ENCODE data around the gene C17orf100.
A peak's percentile ranks its signal among the peaks of the same experiment; 100 is the strongest.

The C17orf100 gene

DNA sequence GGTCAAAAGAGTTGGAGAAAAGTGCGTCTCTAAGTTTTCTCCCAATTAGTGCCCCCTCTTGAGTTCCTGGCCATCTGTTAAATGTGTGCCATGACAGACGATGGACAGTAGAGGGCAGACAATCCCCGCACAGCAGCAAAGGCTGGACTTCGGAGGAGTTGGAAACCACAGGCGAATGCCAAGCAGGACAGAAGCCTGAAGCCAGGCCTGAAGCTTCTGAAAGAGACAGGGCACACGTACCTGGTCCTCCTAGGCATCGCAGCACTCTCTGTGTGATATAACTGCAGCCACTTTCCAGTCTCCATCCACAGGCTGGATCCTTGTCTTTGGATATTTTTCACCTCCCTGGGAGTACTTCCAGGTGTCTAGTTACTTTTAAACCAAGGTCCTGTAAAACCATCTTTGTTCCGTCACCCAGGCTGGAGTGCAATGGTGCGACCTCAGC lies 14.5 kb downstream of the C17orf100 start:
- no peak overlapping the region for H3K4me3 ChIP-seq (ENCODE audit: low read depth, low read length)
- TF ChIP-seq CTCF (IDR thresholded peaks at IDR 0.05; ENCODE audit: low read depth, low read length): peak; percentile 97

- no peak for TF ChIP-seq CTCF (IDR thresholded peaks at IDR 0.05; ENCODE audit: low read depth, low read length)
- no peak overlapping the region for H3K4me3 ChIP-seq (ENCODE audit: low read depth, low read length)
Measured at GRCh38 chr17:6666557-6666956, 15.0 kb downstream of the C17orf100 start.

DNA sequence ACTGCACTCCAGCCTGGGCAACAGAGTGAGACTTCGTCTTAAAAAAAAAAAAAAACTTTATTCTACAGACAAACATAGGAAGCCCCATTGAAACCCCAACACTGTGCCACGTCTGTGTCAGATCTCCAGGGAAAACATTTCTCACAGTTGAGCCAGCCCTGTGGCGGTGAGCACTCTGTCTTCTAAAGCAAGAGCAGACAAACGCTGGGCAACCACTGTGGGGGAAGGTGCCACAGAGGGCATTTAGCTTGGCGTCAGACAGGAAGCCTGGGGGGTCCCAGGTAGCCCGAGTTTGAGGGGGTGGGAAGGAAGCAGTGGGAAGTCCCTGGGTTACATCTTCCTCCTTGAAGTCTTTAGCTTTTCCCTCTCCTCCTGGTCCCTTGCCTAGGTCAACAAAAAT lies 16.0 kb downstream of the C17orf100 start:
- TF ChIP-seq CTCF (IDR thresholded peaks at IDR 0.05; ENCODE audit: low read depth, low read length): no peak

DNA sequence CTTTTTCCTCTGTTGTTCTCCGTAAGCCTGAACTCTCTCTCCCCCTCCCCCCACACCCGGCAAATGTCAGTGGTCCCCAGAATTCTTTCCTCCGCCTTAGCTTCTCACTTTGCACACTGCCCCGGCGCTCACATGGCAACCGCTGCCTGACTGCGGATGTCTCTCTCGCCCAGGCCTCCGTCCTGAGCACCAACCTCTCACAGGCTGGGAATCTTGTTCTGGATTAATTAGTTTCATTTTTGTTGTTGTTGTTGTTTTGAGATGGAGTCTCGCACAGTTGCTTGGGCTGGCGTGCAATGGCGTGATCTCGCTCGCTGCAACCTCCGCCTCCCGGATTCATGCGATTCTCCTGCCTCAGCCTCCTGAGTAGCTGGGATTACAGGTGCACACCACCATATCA lies 16.7 kb downstream of the C17orf100 start:
- TF ChIP-seq CTCF (IDR thresholded peaks at IDR 0.05; ENCODE audit: low read depth, low read length): no peak
- H3K4me3 ChIP-seq (ENCODE audit: low read depth, low read length): no peak overlapping the region

More for the DNA sequence above, 16.0 kb downstream of the C17orf100 start:
- no peak overlapping the region for H3K4me3 ChIP-seq (ENCODE audit: low read depth, low read length)

DNA sequence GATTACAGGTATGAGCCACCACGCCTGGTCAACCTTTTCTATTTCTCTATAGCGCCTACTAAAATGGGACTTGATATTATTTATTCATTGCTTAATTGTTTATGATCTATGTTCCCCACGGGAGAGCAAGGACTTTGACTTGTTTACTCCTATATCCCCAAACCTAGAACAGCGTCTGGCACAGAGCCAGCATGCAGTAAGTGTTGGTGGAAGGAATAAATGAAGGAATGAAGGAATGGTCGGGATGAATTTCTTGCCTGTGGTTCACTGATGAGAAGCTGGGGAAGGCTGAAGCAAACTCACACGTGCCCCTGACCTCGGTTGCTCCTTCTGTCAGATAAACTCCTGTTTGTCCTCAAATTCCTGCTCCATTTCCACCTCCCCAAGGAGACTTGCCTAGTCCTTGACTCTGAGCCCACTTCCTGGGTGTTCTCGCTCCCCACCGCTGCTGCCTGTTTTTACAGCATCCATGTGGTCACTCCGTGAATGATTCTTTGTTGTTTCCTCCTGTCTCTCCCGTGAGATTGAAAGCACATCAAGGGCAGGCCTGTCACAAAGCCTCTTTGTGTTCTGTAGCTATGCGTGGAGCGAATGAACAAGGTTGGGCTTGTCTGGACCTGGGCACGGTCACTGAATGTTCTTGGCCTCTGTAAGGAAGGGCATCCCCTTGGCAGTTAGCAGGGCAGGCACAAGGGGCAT lies 17.3 kb downstream of the C17orf100 start:
- no peak overlapping the region for H3K4me3 ChIP-seq (ENCODE audit: low read depth, low read length)
- no peak for TF ChIP-seq CTCF (IDR thresholded peaks at IDR 0.05; ENCODE audit: low read depth, low read length)

- no peak overlapping the region for H3K4me3 ChIP-seq (ENCODE audit: low read depth, low read length)
- TF ChIP-seq CTCF (IDR thresholded peaks at IDR 0.05; ENCODE audit: low read depth, low read length): no peak
Measured at GRCh38 chr17:6669479-6670212, 18.1 kb downstream of the C17orf100 start.

DNA sequence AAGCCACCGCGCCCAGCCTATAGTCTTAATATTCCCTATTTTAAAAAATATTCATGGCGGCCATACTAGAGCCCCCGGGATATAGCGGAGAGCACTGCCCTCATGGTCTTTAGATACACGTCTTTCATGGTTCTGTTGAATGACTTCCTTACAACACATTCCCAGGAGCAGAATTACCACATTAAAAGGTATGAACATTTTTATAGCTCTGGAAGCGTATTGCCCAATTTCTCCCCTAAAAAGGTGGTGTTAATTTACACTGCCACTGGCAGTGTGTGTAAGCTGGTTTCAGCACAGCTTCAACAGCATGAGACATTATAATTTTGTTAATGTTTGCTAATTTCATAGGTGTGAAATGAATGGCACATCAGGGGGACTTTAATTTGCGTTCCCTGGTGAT lies 19.0 kb downstream of the C17orf100 start:
- TF ChIP-seq CTCF (IDR thresholded peaks at IDR 0.05; ENCODE audit: low read depth, low read length): no peak
- no peak overlapping the region for H3K4me3 ChIP-seq (ENCODE audit: low read depth, low read length)
